Measurements from ENCODE around the gene GLRA2.

- TF ChIP-seq CTCF (IDR thresholded peaks at IDR 0.05) (no peak), POLR2A (IDR thresholded peaks at IDR 0.05) (no peak)
Observed at GRCh38 chrX:14489437-14489836, 39.9 kb upstream of the GLRA2 start.
